Neural cell (in vitro differentiated cells): ENCODE results near the gene WASF3. TPM values are rescaled to one million over a fixed set of nuclear protein-coding genes. Genes with fewer than 3 reads are reported as not detected.
A peak's percentile ranks its signal among the peaks of the same experiment; 100 is the strongest.

Source experiments
- H2AFZ ChIP-seq: fragments of 200-600, 300-800 bp; sonication (generic), shearing (Covaris generic); 2 replicates; pipeline ENCODE4 v1.6.0; 2014; ENCODE audit warnings: low read depth, mild to moderate bottlenecking, antibody characterized with exemption, low read length, moderate library complexity
- H3F3A ChIP-seq: fragments of 200-600 bp; shearing (Covaris generic); 2 replicates; pipeline ENCODE4 v1.6.1; 2016; ENCODE audit warnings: mild to moderate bottlenecking, moderate library complexity, mixed read lengths, antibody characterized with exemption, low read length; ENCODE audit not compliant: insufficient read depth, poor library complexity, severe bottlenecking
- H3K27ac ChIP-seq: fragments of 200-600, 300-800 bp; sonication (generic), shearing (Covaris generic); 2 replicates; pipeline ENCODE4 v1.5.1; 2014; ENCODE audit warnings: mild to moderate bottlenecking, low read length, moderate library complexity
- H3K27me3 ChIP-seq: fragments of 300-800, 200-600 bp; sonication (generic), shearing (Covaris generic); 2 replicates; pipeline ENCODE4 v1.6.0; 2014; ENCODE audit warnings: mild to moderate bottlenecking, low read depth, low read length, moderate library complexity; ENCODE audit not compliant: insufficient read depth
- H3K36me3 ChIP-seq: fragments of 300-800, 200-600 bp; sonication (generic), shearing (Covaris generic); 2 replicates; pipeline ENCODE4 v1.5.1; 2014; ENCODE audit warnings: mild to moderate bottlenecking, antibody characterized with exemption, low read length, moderate library complexity; ENCODE audit not compliant: insufficient read depth
- H3K4me2 ChIP-seq: fragments of 300-800, 200-600 bp; sonication (generic), shearing (Covaris generic); 2 replicates; pipeline ENCODE4 v1.6.0; 2014; ENCODE audit warnings: mild to moderate bottlenecking, low read length
- H3K4me3 ChIP-seq: fragments of 300-800, 200-600 bp; sonication (generic), shearing (Covaris generic); 2 replicates; pipeline ENCODE4 v1.5.1; 2014; ENCODE audit warnings: mild to moderate bottlenecking, low read length, moderate library complexity
- H3K79me2 ChIP-seq: fragments of 200-600 bp; shearing (Covaris generic); replicated peaks from 2 replicates; pipeline ENCODE4 v1.6.0; 2014; ENCODE audit warnings: mild to moderate bottlenecking, low read length, moderate library complexity; ENCODE audit not compliant: insufficient read depth
- H3K9ac ChIP-seq: fragments of 300-800, 200-600 bp; sonication (generic), shearing (Covaris generic); 2 replicates; pipeline ENCODE4 v1.6.1; 2016; ENCODE audit warnings: mild to moderate bottlenecking, low read length, mixed read lengths
- H3K9me2 ChIP-seq: fragments of 200-600 bp; shearing (Covaris generic); 2 replicates; pipeline ENCODE4 v1.6.1; 2016; ENCODE audit warnings: mild to moderate bottlenecking, low read length, mixed read lengths; ENCODE audit not compliant: insufficient read depth
- H3K9me3 ChIP-seq: fragments of 200-600, 300-800 bp; sonication (generic), shearing (Covaris generic); 2 replicates; pipeline ENCODE4 v1.6.1; 2016; ENCODE audit warnings: mild to moderate bottlenecking, mixed run types, low read length, moderate library complexity, mixed read lengths
- H4K20me1 ChIP-seq: fragments of 200-600 bp; shearing (Covaris generic); 2 replicates; pipeline ENCODE4 v1.6.1; 2016; ENCODE audit warnings: mild to moderate bottlenecking, mixed run types; ENCODE audit not compliant: insufficient read depth
- CTCF ChIP-seq: fragments of 450-650 bp; IDR thresholded peaks from 2 replicates; pipeline ENCODE4 v1.5.1; 2014; ENCODE audit warnings: antibody characterized with exemption, mild to moderate bottlenecking, moderate library complexity; ENCODE audit not compliant: poor library complexity, severe bottlenecking
- EP300 ChIP-seq: fragments of 450-650 bp; conservative IDR thresholded peaks from 2 replicates; pipeline ENCODE4 v1.6.1; 2014; ENCODE audit warnings: antibody characterized with exemption, mild to moderate bottlenecking, moderate library complexity; ENCODE audit not compliant: poor library complexity, severe bottlenecking
- EZH2 ChIP-seq: fragments of 200-600, 300-800 bp; shearing (Covaris generic), sonication (generic); IDR thresholded peaks from 2 replicates; pipeline ENCODE4 v1.6.1; 2014; ENCODE audit warnings: antibody characterized with exemption, low read length, borderline replicate concordance, mild to moderate bottlenecking; ENCODE audit not compliant: insufficient read depth, poor library complexity, severe bottlenecking
- MXI1 ChIP-seq: fragments of 450-650 bp; conservative IDR thresholded peaks from 2 replicates; pipeline ENCODE4 v1.6.1; 2014; ENCODE audit warnings: antibody characterized with exemption, mild to moderate bottlenecking; ENCODE audit not compliant: poor library complexity, severe bottlenecking
- POLR2AphosphoS5 ChIP-seq: IDR thresholded peaks from 2 replicates; pipeline ENCODE4 v1.6.1; 2012
- RAD21 ChIP-seq: fragments of 450-650 bp; conservative IDR thresholded peaks from 2 replicates; pipeline ENCODE4 v1.6.1; 2014; ENCODE audit warnings: antibody characterized with exemption, mild to moderate bottlenecking, moderate library complexity
- REST ChIP-seq: IDR thresholded peaks from 2 replicates; pipeline ENCODE4 v1.6.1; 2012; ENCODE audit warnings: borderline replicate concordance
- SMC3 ChIP-seq: fragments of 450-650 bp; conservative IDR thresholded peaks from 2 replicates; pipeline ENCODE4 v1.6.1; 2014; ENCODE audit warnings: antibody characterized with exemption, mild to moderate bottlenecking, moderate library complexity; ENCODE audit not compliant: poor library complexity
- TAF1 ChIP-seq: IDR thresholded peaks from 2 replicates; pipeline ENCODE4 v1.6.1; 2012; ENCODE audit warnings: low read depth
- polyA minus RNA-seq: library from RNA; depleted of rRNA, polyadenylated mRNA; stranded (reverse); fragments of >200 nt; gene quantifications from 2 replicates; pipeline ENCODE4 v1.2.3, GENCODE V29; 2014
- polyA plus RNA-seq: library from polyadenylated mRNA; depleted of rRNA; stranded (reverse); fragments of >200 nt; gene quantifications from 2 replicates; pipeline ENCODE4 v1.2.3, GENCODE V29; 2014

Gene WASF3
- polyA plus RNA-seq (44.5 and 49.1 TPM in 2 replicates), polyA minus RNA-seq (55.5 and 67.1 TPM in 2 replicates)

GRCh38 chr13:26557393-26558073, at the start of gene WASF3:
WASF3 (plus strand) TSS chr13:26557683; CDS start chr13:26642271, 84,588 bp downstream.
- H3K4me2 ChIP-seq: peak within 1 kb of the TSS; percentile 69
- H3K9me3 ChIP-seq: no peaks in the 10 kb centered on the region
- H3K79me2 ChIP-seq: peaks cover 41% of the 10 kb centered on the region
- TF ChIP-seq MXI1: peak; percentile 57
- TF ChIP-seq TAF1: no peak
- TF ChIP-seq EZH2: no peak
- TF ChIP-seq CTCF: peak; percentile 12
- peak; percentile 55 for TF ChIP-seq POLR2AphosphoS5
- no peak for TF ChIP-seq EP300
- TF ChIP-seq RAD21: peak; percentile 43
- no peak for TF ChIP-seq SMC3
- TF ChIP-seq REST: no peak
- peak within 1 kb of the TSS; percentile 47 for H3K27ac ChIP-seq
- peak within 1 kb of the TSS; percentile 31 for H2AFZ ChIP-seq
- no peaks in the 10 kb centered on the region for H3K9me2 ChIP-seq
- H3K4me3 ChIP-seq: peak within 1 kb of the TSS; percentile 96
- peak within 1 kb of the TSS; percentile 71 for H3K9ac ChIP-seq
- no peaks in the 10 kb centered on the region for H3F3A ChIP-seq
- no peaks in the 10 kb centered on the region for H4K20me1 ChIP-seq
- H3K27me3 ChIP-seq: no peaks in the 10 kb centered on the region
- H3K36me3 ChIP-seq: no peaks in the 10 kb centered on the region

- Histone ChIP-seq H3K9ac (no peak overlapping the region), H3K36me3 (no peaks in the 10 kb centered on the region), H3K79me2 (no peaks in the 10 kb centered on the region), H3K4me2 (no peak overlapping the region), H3K27me3 (no peaks in the 10 kb centered on the region), H3F3A (no peaks in the 10 kb centered on the region), H3K27ac (no peak overlapping the region), H4K20me1 (no peaks in the 10 kb centered on the region), H3K4me3 (no peak overlapping the region), H3K9me3 (no peaks in the 10 kb centered on the region), H3K9me2 (no peaks in the 10 kb centered on the region), H2AFZ (no peak overlapping the region)
- no peak for TF ChIP-seq EZH2
- TF ChIP-seq REST: no peak
- no peak for TF ChIP-seq EP300
- no peak for TF ChIP-seq TAF1
- TF ChIP-seq SMC3: no peak
- no peak for TF ChIP-seq POLR2AphosphoS5
- no peak for TF ChIP-seq MXI1
- TF ChIP-seq RAD21: no peak
- no peak for TF ChIP-seq CTCF
Observed at GRCh38 chr13:26508885-26509284, 48.6 kb upstream of the WASF3 start.
